Activated CD4-positive, alpha-beta T cell treated with anti-CD3 and anti-CD28 coated beads, Interleukin-2, amount 10 ng/mL, durations not matched to agents 7 days and 5 days (primary cell): ENCODE results near the gene ADRA2B. TPM values are rescaled to one million over a fixed set of nuclear protein-coding genes. Genes with fewer than 3 reads are reported as not detected.
"Not testable (repeated sequence)": the region's sequence is repeated elsewhere in the genome, so short reads cannot be mapped to it uniquely, and the experiment has no call there.

Experiments
- CTCF ChIA-PET: fragments of 350-600 bp; sonication (Branson Sonifier 250); formaldehyde crosslinking; loops from one replicate; lab custom pipeline; 2021; ENCODE audit warnings: antibody characterized with exemption; lab: Charles Lee
- POLR2A ChIA-PET: fragments of 350-600 bp; sonication (Branson Sonifier 250); formaldehyde crosslinking; loops from one replicate; lab custom pipeline; 2021; ENCODE audit warnings: antibody characterized with exemption; lab: Charles Lee
- DNase-seq: peaks from one replicate; pipeline ENCODE4 v3.0.0-alpha.2; 2020
- H3K27ac Mint-ChIP-seq: one replicate; pipeline ENCODE4 v1.8.0; 2021; ENCODE audit warnings: mild to moderate bottlenecking, moderate library complexity, mixed read lengths
- H3K27me3 Mint-ChIP-seq: one replicate; pipeline ENCODE4 v1.8.0; 2021; ENCODE audit warnings: mixed read lengths
- H3K36me3 Mint-ChIP-seq: one replicate; pipeline ENCODE4 v1.8.0; 2021; ENCODE audit warnings: low read depth, mixed read lengths
- H3K4me1 Mint-ChIP-seq: one replicate; pipeline ENCODE4 v1.8.0; 2021; ENCODE audit warnings: mixed read lengths
- H3K4me3 Mint-ChIP-seq: one replicate; pipeline ENCODE4 v1.8.0; 2021; ENCODE audit warnings: mild to moderate bottlenecking, moderate library complexity, mixed read lengths
- H3K9me3 Mint-ChIP-seq: one replicate; pipeline ENCODE4 v1.8.0; 2021; ENCODE audit warnings: mixed read lengths
- total RNA-seq, 2 experiments: library from RNA; stranded (reverse); gene quantifications; one replicate each; pipeline ENCODE4 v1.2.3, GENCODE V29; 2021

ADRA2B gene
- total RNA-seq, 2 experiments from 2014 or later: 0.06 TPM; not detected in 1

DNA sequence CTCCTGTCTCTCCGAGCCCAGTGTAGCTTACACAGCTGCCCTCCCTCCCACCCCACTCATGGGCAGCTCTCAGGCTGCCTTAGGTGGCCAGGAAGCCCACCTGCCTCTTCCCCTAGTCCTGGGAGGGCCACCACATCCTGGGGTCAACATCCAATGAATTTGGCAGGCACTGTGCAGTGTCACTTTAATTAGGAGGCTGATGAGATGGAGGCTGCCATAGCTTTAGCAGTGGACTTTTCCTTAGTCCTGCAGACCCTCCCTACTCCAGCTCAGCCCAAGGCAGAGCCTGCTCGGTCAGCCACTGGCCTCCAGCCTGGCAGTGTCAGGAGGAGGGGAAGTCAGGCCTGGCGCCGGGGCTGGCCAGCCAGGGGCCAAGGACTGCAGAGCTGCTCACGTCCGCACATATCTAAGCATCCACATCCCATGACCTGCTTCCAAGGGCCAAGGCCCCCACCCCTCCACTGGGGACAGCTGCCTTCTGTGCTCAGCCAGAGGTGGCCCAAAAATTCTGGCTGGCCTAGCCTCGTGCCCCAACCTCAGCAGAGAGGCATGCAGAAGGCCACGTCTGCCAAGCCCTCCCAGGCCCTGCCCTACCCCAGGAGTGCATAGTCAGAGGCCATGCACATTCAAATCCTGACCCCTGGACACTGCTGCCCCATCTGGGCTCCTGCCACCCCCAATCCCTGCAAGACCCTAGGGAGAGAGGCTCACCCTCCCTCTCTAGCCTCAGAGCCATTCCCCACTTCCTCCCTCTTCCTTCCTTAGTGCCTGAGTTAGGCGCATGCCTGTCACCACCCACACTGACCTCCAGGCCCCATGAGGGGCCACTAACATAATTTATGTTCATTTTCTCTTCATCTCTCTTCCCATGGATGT is 33.1 kb downstream of the ADRA2B start:
- CTCF ChIA-PET: interaction anchor here (1.0 to 1.3 kb wide), 2 partner anchors 8 to 61 kb away, joined by 3 read pairs; no protein-coding TSS in a partner anchor
- no peaks in the 10 kb centered on the region for H3K4me1 Mint-ChIP-seq

DNA sequence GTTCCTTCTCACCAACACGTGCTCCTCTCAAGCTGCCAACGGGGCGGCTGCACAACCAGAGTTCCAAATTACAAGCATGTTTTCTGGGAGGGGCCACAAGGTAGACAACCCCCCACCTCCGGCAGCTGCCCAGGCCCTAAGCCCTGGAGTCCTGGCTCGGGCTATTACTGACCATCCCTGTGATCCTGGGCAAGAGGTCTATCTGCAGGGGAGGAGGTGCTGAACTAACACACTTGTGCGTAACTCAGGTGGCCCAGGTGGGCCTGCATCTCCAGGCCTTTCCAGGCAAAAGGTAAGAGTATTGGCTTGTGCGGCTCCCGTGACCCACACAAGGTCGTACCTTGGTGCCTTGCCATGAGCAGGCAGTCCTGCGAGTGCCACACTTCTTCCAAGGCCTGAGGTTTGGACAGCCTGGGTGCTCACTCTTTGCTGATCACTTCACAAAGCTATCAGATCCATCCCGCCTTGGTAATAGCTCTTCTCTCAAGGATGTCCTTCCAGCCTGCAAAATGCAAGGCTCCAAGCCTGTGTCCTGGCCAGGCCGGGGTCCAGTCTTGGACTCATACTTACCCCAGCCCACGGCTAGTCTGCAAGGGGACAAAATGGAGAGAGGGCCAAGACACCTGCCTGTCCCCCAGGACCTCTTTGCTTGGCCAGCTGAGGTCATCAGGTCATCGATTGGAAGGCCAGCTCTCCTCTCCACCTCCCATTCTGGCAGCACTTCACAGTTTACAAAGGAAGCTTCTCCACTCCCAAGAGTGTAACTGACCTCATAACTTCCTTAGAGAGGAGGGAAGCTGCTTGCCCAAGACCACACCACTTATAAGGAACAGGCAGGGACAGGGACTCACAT is 33.9 kb downstream of the ADRA2B start:
- DNase-seq: no peak
- H3K36me3 Mint-ChIP-seq: no peaks in the 10 kb centered on the region
- no peak overlapping the region for H3K27ac Mint-ChIP-seq
- H3K9me3 Mint-ChIP-seq: no peaks in the 10 kb centered on the region
- H3K27me3 Mint-ChIP-seq: peaks cover 21% of the 10 kb centered on the region
- H3K4me3 Mint-ChIP-seq: no peak overlapping the region
- H3K4me1 Mint-ChIP-seq: no peaks in the 10 kb centered on the region
- POLR2A ChIA-PET: no interaction called here
- CTCF ChIA-PET: interaction anchor here (1.0 to 1.3 kb wide), 2 partner anchors 9 to 60 kb away, joined by 3 read pairs; no protein-coding TSS in a partner anchor

More for the DNA sequence above, 33.1 kb downstream of the ADRA2B start:
- Mint-ChIP-seq H3K4me3 (no peak overlapping the region), H3K27ac (no peak overlapping the region), H3K27me3 (peaks cover 17% of the 10 kb centered on the region), H3K9me3 (no peaks in the 10 kb centered on the region), H3K36me3 (no peaks in the 10 kb centered on the region)
- DNase-seq: no peak
- POLR2A ChIA-PET: no interaction called here

DNA sequence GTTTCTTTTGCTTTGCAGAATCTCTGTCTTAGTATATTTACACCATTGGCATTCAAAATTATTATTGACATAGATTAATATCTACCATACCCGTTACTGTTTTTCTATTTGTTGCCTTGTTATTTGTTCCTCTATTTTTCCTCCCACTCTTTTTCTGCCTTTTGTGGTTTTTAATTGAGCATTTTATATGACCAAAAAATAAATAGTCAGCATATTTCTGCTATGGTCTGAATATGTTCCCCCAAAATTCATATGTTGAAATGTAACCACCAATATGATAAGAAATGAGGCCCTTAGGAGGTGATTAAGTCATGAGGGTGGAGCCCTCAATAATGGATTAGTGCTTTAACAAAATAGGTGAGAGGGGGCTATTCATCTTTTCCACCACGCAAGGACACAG is 35.3 kb downstream of the ADRA2B start:
- POLR2A ChIA-PET: no interaction called here
- DNase-seq: no peak
- Mint-ChIP-seq H3K9me3 (no peaks in the 10 kb centered on the region), H3K4me3 (no peak overlapping the region), H3K27ac (no peak overlapping the region), H3K27me3 (peaks cover 19% of the 10 kb centered on the region), H3K36me3 (no peaks in the 10 kb centered on the region), H3K4me1 (no peaks in the 10 kb centered on the region)
- CTCF ChIA-PET: no interaction called here

DNA sequence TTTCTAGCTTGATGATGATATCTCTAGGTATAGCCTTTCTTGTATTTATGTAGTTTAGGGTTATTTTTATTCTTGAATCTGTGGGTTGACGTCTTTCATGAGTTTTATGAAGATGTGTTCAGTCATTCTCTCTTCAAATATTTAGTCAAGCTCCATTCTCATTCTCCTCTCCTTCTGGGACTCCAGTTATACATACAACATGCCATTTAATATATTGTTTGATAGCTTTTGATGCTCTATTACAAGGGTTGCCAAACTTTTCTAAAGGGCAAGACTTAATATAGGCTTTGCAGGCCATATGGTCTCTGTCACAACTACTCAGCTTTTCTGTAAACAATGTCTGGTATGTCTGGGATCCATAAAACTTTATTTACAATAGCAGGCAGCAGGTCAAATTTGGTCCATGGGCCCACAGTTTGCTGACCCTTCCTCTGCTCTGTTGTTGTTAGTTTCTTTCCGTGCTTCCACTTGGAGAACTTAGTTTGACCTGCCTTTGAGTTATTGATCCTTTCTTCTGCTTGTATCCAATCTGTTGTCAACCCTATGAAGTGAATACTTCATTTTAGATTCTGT is 41.1 kb downstream of the ADRA2B start:
- Mint-ChIP-seq H3K9me3 (no peaks in the 10 kb centered on the region), H3K27me3 (peaks cover 21% of the 10 kb centered on the region), H3K36me3 (no peaks in the 10 kb centered on the region), H3K4me1 (no peaks in the 10 kb centered on the region), H3K4me3 (no peak overlapping the region), H3K27ac (no peak overlapping the region)
- DNase-seq: no peak
- POLR2A ChIA-PET: no interaction called here
- CTCF ChIA-PET: interaction anchor here (0.6 kb wide), 1 partner anchor 42 kb away, joined by 3 read pairs; no protein-coding TSS in a partner anchor

DNA sequence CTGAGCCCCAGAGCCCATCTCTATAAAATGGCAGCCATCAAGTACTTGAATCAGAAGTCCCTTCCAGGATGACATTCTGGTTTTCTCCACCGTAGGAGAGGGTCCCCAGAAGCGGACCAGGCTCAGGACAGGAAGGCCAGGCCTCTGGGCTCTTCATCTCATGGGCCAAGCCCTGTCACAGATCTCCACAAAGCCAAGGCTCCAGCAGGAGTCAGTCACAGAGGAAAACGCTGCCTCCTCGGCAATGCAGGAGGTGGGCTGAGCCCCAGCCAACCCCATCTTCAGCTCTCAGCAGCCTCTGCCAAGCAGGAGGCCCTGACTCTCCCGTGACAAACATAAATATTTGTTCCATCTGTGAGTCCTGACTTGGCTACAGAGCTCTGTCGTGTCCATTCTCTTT is 42.2 kb downstream of the ADRA2B start:
- H3K36me3 Mint-ChIP-seq: no peaks in the 10 kb centered on the region
- CTCF ChIA-PET: no interaction called here
- H3K9me3 Mint-ChIP-seq: no peaks in the 10 kb centered on the region
- no peaks in the 10 kb centered on the region for H3K4me1 Mint-ChIP-seq
- no peak for DNase-seq
- no peak overlapping the region for H3K4me3 Mint-ChIP-seq
- no peak overlapping the region for H3K27ac Mint-ChIP-seq
- H3K27me3 Mint-ChIP-seq: peaks cover 14% of the 10 kb centered on the region
- POLR2A ChIA-PET: no interaction called here

DNA sequence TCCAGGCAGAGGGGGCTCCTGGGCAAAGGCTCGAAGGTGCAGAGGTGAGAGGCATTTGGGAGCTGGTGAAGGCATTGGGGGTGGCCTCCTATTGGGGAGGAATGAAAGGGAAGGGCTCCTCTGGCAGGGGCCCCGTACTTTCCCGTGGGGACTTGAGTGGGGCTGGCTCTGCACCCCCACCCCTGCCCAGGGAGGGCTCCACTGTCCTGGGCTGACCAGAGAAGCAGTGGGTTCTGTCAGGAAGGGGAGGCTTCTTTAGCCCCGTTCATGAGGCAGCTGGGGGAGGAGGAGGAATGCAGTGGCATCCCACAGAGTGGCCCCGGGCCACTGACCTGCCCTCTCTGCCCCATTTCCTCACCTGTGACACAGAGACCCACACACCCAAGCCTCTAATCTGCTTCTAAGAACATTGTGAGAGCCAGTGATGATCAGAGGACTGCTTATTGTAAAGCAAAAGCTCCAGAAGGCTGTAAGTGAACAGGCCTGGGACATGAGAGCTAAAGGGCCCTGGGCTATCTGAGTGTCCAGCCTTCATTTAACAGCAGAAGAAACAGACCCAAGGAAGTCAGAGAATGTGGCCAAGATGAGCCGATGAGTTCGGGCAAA is 43.1 kb downstream of the ADRA2B start:
- H3K27ac Mint-ChIP-seq: no peak overlapping the region
- no peaks in the 10 kb centered on the region for H3K9me3 Mint-ChIP-seq
- H3K4me3 Mint-ChIP-seq: no peak overlapping the region
- H3K27me3 Mint-ChIP-seq: peaks cover 10% of the 10 kb centered on the region
- CTCF ChIA-PET: interaction anchor here (1.0 kb wide), 1 partner anchor 101 kb away, joined by 3 read pairs; no protein-coding TSS in a partner anchor
- no peaks in the 10 kb centered on the region for H3K4me1 Mint-ChIP-seq
- POLR2A ChIA-PET: no interaction called here
- DNase-seq: no peak
- H3K36me3 Mint-ChIP-seq: no peaks in the 10 kb centered on the region

DNA sequence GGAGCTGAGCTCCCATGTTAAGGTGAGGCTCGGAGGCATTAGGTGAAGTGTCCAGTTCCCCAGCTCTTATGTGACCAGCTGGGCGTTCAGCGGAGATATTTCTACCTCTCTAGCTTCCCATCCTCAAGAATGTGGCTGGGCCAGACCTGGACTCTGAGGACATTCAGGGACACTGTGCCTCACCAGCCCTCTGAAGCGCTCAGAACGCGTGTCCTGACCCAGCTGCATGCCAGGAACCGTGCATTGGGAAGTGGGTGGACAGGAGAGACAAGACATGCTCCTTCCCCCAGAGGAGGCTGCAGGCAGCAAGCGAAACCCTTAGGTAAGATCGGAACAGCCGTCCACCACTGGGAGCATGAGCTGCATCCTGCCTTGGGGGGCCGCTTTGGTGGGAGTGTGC is 43.6 kb downstream of the ADRA2B start:
- CTCF ChIA-PET: interaction anchor here (1.0 kb wide), 1 partner anchor 102 kb away, joined by 3 read pairs; no protein-coding TSS in a partner anchor
- Mint-ChIP-seq H3K36me3 (no peaks in the 10 kb centered on the region), H3K9me3 (no peaks in the 10 kb centered on the region), H3K27me3 (peaks cover 6% of the 10 kb centered on the region), H3K4me3 (no peak overlapping the region), H3K27ac (no peak overlapping the region), H3K4me1 (no peaks in the 10 kb centered on the region)
- POLR2A ChIA-PET: no interaction called here
- DNase-seq: no peak

DNA sequence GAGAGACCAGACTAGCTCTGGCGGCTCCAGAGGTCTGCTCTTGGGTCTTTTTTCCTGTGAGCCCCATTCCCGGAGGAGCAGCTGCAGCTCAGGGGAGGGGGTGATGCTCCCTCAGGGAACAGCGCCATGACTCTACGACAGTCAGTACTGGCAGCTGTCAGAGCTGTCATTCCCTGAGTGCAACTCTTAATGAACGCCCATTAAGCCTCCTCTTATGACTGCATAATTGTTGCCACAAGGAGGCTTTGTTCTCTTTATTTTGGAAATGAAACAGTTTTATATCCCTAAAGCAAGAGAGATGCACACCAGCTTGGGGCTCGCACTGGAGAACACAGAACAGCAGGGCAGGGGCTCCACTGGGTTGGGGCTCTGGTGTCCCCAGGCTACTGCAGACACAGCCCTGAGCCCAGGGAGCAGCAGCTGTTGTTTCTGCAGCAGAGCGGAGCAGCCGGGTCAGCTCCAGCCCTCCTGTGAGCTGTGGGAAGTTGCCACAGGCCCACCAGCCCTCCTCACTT is 44.3 kb downstream of the ADRA2B start:
- H3K27ac Mint-ChIP-seq, CTCF ChIA-PET, H3K36me3 Mint-ChIP-seq, POLR2A ChIA-PET, H3K4me3 Mint-ChIP-seq, H3K27me3 Mint-ChIP-seq, H3K4me1 Mint-ChIP-seq, H3K9me3 Mint-ChIP-seq, DNase-seq: not testable (repeated sequence)

DNA sequence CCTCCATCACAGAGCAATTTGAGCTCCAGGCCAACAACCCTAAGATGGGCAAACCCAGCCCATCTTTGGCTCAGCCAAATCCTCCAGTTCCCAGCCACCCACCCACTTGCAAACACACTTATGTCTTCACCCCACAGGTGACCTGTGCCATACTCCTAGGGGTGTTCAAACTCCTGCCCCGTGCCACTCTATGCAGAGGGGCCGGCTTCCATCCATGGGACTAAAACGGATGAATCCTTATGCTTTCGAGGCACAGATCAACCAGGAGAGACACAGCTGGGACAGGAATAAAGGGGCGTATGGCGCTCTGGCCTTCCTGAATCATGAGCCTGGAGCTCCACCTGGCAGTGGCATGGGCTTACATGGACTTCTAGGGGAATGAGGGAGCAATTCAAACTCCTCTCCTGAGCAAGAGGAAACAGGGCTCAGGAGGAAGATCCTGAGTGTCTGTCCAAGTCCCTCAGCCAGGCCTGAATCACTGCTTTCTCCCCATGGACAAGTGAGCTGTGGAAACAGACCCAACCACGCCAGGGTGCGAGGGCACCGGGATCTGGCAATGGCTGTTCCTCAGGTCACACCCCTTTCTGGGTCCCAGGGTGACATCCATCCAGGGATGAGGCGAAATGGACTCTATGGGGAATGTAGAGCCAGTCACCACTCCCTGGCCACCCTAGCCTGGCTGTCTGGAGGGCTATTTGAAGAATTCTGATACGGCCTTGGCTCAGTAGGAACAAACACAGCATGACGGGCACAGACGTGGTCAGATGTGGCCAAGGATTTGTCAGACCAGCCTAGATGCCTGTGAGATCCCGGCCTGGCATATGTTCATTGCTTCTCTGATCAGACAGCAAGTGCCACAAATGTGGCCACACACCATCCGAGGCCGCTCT is 45.0 kb downstream of the ADRA2B start:
- CTCF ChIA-PET, H3K4me1 Mint-ChIP-seq, DNase-seq, H3K27ac Mint-ChIP-seq, POLR2A ChIA-PET, H3K27me3 Mint-ChIP-seq, H3K36me3 Mint-ChIP-seq, H3K9me3 Mint-ChIP-seq, H3K4me3 Mint-ChIP-seq: not testable (repeated sequence)

DNA sequence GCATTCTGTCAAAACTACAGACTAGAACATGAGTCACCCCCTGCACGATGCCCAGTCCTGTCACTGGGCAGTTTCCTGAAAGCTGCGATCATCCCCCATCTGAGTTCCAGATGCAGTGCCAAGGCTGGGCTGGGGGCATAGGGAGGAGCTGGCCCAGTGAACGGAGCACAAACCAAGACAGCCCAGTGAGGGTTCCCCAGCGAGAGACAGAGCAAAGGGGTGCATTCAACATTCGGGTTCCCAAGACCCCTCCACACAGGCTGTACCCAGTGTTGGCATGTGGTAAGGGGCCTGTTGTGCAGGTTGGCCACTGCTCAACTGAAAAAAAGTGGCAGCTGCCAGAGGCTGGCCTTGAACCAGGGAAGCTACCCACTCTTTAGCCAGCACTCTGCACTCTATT is 46.0 kb downstream of the ADRA2B start:
- H3K27me3 Mint-ChIP-seq, POLR2A ChIA-PET, H3K4me3 Mint-ChIP-seq, H3K36me3 Mint-ChIP-seq, H3K9me3 Mint-ChIP-seq, DNase-seq, H3K27ac Mint-ChIP-seq, H3K4me1 Mint-ChIP-seq: not testable (repeated sequence)
- CTCF ChIA-PET: interaction anchor here (1.3 kb wide), 1 partner anchor 46 kb away, joined by 3 read pairs; the partner anchor contains the start of gene ADRA2B

DNA sequence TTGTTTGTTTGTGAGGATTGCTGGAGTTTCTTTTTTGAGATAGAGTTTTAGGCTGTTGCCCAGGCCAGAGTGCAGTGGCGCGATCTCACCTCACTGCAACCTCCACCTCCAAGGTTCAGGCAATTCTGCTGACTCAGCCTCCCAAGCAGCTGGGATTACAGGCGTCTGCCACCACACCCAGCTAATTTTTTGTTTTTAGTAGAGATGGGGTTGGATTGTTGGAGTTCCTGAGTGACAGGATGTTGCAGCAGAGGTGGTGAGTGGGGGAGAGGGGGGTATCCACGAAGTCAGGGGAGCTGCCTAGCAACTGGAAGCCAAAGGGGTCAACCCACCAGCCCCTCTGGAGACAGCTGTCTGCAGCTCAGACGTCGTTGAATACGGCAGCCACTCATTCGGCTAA is 46.5 kb downstream of the ADRA2B start:
- POLR2A ChIA-PET, H3K4me3 Mint-ChIP-seq, DNase-seq: not testable (repeated sequence)

More for the DNA sequence above, 46.5 kb downstream of the ADRA2B start:
- H3K9me3 Mint-ChIP-seq, H3K27ac Mint-ChIP-seq, H3K36me3 Mint-ChIP-seq, H3K4me1 Mint-ChIP-seq, H3K27me3 Mint-ChIP-seq: not testable (repeated sequence)
- CTCF ChIA-PET: interaction anchor here (1.3 kb wide), 1 partner anchor 47 kb away, joined by 3 read pairs; the partner anchor contains the start of gene ADRA2B
